ENCODE results near the gene DCBLD1.
"Not testable (repeated sequence)": the region's sequence is repeated elsewhere in the genome, so short reads cannot be mapped to it uniquely, and the experiment has no call there.

Gene DCBLD1

DNA sequence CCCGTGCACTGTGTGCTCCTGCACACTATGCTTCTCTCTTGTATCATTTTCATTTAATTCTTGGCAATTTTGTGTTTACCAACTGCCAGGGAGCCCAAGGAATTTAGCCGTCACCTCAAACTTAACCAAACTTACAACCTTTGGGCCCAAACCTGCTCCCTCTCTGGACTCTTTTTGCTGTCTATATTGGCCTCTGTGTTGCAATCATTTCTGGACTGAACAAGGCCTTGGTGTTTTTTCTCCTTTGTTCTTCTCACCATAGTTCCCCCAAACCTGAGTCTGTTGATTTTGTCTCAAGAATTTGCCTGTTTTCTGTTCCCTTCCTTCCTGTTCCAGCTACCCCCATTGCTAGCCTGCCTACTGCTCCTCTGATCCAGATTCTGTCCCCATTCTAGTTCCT is 19.2 kb downstream of the DCBLD1 start:
- no peak for DNase-seq (ENCODE audit: low read depth)

DNA sequence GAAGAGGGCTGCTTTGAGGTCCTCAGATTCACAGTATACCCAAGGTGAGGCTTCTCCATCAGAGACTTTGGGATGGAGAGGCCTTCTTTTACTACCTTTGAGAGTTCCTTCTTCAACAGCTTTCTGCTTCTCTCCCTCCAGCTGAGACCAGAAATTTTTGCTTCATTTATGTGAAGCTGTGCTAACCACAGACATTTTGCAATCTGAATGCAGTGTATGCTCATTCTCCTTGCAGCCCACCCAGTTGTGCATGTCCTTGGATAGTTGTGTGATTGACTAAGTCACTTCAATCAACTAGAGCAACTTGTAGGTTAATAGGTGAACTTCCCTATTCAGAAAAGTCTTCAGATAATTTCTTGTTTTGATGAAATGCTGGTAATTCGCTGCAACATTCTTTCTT is 20.1 kb downstream of the DCBLD1 start:
- DNase-seq (ENCODE audit: low read depth) = no peak

DNA sequence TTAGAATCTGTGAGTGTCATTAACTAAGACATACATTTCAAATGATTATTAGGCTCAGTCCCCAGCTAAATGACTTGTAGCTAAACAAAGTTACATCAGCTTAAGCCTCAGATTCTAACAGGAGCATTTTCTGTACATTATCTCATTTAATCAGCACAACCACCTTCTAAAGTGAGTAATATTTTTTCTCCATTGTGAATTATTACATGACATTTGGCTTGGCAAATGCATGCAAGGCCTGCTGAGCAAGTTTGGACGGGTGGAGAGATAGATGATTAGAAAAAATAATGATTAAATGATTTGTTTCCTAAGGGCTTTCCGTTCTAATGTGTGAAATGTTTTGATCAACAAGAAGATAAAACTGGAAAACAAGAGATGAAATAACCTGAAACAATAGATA is 20.7 kb downstream of the DCBLD1 start:
- no peak for DNase-seq (ENCODE audit: low read depth)

DNA sequence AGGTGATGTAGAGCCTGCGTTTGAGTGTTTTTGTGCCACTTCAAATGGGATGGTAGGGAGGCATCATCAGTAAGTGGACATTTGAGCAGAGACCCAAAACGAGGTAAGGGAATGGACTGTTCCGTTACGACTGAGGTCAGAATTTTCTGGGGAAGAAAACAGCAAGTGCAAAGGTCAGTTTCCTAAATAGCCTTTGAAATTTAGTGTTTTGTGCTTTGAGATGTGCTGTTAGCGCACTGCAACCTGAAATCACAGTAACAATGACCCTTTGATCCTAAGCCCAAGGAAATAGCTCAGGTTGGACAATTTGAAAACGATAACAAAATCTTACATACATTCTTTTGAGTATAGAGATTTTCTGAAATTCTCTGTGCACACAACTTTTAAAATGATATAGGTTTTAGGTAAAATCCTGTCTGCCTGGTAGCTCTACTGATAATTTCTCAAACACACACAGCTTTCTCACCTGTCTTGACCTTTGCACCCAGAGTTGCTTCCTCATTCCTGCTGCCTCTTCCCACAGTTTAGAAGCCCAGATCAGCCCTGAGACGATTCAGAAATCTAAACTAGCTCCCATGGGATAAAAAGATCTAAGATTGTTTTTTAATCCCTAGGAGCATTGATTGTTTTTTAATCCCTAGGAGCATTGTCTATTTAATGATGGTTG is 22.1 kb downstream of the DCBLD1 start:
- no peak for DNase-seq (ENCODE audit: low read depth)

DNA sequence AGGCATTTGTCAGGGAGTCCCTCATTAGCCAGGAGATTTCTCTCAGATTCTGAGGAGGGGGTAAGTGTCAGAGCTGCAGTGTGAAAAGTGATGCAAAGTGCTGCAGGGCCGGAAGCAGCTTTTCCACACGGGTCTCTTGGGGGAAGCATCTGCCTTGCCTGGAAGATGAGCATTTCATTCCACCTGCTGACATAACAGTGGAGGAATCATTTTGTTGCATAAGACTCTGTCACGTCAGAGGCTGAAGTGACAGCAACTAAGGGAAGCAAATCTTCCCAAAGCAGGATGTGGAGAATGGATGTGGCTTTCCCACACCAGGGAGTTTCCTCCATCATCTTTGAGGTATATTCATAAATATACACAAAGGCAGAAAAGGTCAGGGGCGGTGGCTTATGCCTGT is 22.8 kb downstream of the DCBLD1 start:
- no peak for DNase-seq (ENCODE audit: low read depth)

DNA sequence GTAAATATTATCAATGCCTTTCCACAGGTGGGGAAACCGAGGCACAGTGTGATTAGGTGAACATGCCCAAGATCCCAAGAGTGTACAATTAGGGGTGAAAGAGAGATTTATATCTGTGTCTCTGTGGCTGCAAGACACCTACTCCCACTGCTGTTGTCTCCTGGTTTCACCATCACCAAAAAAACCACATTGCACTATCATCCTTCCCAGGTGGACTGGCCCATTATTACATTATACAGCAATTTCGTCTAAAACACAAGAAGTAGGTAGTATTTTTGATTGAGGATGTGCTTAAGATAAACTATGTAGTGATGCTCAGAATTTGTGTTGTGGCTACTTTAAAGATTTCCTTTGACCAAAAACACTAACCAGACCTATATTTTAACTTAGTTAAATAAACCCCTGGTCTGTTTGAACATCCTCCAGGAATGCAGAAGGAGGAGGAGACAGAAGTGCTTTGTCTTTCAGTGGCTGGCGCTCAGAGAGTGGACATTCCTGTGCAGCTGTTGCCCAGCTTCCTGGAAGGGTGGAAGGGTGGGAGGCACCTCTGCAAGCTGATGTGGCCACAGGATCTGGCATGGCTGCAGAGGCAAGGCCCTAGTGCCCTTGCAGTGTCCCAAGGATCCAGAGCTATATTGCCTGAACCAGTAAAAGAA is 23.8 kb downstream of the DCBLD1 start:
- no peak for DNase-seq (ENCODE audit: low read depth)

DNA sequence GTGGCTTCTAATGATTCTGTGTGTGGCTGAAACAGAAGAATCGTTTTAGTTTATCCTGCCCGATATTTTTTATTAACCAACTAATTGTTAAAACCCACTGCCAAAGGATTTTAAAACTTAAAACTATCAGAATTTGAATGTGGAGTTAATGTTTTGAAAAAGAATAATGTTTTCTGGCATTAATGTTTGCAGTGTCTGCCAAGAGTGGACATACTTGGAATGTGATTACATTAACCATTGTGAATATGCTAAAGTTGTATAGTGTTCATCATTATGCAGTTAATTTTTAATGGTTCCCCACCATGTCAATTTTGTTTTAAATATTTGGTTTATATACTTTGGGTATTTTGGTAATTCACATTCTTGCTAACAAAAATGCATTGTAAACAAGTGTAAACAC is 24.4 kb downstream of the DCBLD1 start:
- DNase-seq (ENCODE audit: low read depth) = no peak

DNA sequence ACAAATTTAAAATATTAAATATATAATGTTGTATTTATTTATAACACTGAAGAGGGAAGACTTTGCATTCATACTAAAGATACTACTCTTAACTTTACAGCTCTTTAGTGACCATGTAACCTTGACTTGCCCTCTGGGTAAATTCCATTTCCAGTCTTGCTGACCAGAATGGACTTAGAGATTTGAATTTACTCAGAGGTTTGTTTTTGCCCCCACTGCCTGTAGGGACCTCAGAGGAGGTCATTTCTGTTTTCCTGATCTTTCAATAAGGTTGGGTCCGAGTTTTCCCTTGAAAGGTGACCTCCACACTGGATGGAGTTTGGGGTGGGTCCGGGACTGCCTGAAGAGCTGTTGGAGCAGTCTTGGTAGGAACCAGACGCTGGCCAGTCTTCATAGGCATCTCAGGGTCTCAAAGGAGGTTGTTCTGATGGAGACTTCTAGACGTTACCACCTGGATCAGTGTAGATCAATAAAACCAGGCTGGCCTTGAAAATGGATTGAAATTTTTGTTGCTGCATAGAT is 26.0 kb downstream of the DCBLD1 start:
- no peak for DNase-seq (ENCODE audit: low read depth)

DNA sequence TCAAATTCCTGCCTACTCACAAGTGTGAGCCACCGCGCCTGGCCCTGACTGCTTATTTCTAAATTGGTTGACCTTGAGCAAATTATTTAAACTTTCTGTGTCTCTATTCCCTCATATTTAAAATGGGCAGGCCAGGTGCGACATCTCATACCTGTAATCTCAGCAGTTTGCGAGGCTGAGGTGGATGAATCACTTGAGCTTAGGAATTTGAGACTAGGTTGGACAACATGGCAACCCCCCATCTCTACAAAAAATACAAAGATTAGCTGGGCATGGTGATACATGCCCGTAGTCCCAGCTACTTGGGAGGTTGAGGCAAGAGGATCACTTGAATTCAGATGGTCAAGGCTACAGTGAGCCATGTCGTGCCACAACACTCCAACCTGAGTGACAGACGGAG is 26.5 kb downstream of the DCBLD1 start:
- no peak for DNase-seq (ENCODE audit: low read depth)

DNA sequence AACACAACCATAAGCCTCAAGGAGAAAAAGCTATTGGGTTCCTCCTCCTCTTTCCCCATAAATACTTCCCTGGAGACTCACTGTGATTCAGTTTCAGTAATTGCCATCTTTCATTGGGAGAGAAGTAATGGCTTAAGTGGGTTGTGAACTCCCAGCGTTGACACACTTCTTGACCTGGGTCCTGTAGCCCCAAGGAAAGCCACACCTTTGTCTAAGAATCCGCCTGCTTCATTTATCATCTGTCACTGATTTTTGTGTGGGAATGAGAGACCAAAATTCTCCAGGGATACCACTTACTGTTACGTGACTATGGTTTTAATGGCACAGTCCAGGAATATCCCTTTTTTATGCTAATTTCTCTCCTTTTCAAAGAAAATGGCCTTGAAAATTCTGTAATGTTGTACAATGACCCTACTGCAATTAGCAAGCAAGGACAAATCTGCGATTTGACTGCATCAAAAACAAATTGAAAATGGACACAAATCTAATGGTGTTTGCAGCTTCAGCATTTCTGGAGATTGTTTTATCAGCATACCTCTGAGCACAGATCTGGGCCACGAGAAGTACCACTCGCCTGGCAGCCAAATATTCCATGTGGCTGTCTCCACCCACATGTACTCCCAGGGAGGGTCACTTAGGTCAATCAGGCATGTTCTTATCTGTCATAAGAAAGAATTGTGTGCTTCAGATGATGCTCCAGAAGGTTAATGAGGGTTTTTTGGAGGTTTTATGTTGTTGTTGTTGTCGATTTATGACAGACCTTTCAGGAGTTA is 29.8 kb downstream of the DCBLD1 start:
- no peak for DNase-seq (ENCODE audit: low read depth)

DNA sequence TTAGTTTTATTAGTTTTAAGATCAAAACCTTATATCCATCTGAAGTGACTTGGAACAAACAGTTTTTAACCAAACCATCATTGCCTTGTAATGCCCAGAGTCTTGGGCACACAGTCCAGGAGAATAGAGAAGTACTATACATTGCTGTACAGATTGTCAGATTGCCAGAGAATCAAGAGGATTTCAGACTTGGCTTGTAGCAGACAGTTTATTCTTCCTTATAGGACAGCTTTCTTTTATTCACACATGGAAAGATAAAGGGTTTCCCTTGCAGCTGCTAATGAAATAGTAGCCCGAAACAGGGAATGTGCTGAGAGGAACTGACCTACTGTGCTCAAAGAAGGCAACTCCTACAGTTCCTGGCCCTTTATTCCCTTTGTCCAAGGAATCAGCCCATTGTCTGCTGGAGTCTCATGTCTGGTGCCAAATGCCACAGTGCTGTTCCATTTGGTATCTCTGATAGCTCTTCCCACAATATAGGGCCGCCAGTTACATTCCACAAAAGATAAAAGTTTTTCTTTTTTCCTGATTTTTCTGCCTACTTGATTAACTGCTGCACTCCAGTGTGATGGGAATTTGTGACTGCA is 30.6 kb downstream of the DCBLD1 start:
- DNase-seq (ENCODE audit: low read depth) = no peak

DNA sequence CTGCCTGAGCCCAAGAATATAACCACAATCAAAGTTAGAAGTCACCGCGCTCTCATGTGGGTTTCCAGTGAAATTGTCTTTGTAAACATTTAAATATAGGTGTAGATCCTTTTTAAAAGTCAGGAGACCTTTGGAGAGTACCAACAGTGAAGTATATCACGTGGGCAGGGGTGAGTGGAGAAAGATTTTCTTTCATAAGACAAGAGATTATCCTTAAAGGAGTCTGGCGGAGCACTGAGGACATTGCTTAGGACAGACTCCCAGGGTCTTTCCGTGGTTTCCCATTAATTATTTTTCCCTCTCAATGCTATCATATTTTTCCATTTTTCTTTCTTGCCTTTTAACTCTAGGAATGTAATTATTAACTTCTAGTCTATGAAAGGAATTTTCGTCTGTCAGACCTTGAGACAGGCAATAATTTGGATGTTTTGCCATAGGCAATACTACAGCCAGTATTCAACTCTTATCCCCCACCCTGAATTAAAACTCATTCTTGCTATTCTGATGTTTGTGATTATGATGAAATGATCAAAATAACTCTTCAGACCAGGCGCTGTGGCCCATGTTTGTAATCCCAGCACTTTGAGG is 31.4 kb downstream of the DCBLD1 start:
- DNase-seq (ENCODE audit: low read depth) = no peak

DNA sequence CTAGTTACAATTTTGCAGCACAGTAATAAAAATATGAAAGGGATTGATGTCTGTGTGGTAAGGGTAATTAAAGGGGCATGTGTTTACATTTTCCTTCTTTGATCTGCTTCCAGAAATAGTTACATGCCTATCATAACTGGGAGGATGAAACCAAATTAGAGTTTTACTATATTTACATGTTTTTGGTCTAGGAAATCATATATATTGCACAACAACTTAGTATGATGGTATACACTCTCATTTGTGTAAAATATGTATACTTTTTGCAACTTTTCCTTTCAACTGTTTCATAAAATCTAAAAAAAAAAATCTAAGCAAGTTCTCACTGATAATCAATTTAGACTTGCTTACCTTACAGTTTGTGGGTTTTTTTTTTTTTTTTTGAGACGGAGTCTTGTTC is 32.2 kb downstream of the DCBLD1 start:
- no peak for DNase-seq (ENCODE audit: low read depth)

DNA sequence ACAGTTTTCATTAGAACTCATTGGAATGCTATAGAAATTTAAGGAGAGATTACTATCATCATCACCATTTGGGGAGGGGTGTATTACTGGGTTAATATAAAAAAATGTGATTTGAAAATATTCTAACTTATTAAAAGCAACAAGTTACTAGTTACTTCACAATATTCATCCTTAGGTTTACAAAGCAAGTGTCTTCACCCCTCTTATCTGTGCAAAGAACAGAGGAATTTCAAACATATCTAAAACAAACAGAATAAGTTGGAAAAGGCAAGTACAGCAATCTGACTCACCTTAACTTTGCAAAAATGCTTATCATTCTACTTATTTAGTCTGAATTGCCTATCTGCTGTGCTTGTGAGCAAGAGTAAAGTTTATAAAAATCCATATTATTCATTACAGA is 32.9 kb downstream of the DCBLD1 start:
- no peak for DNase-seq (ENCODE audit: low read depth)

DNA sequence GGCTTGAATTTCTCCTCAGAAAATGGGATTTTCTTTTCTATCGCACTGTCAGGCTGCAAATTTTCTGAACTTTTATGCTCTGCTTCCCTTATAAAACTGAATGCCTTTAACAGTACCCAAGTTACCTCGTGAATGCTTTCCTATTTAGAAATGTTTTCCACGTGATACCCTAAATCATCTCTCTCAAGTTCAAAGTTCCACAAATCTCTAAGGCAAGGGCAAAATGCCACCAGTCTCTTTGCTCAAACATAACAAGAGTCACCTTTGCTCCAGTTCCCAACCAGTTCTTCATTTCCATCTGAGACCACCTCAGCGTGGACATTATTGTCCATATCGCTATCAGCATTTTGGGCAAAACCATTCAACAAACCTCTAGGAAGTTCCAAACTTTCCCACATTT is 35.5 kb downstream of the DCBLD1 start:
- not testable (repeated sequence) for DNase-seq (ENCODE audit: low read depth)

DNA sequence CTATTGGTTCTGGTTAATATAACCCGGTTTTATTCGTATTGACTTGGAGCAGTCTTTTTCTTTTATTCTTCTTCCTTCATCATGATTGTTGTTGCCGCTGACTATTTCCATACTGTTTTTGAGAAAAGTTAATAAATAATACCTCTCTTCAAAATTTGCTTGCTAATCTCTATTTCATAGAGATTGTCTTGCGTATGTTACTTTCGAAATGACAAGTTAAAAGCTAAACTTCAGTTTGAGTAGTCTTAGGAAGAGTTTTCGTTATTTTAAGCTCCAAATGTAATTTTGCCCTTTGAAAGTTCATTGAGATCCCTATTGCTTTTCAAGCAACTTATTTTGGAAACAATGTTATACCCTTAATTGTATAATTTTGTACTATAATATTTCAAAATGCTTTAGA is 36.4 kb downstream of the DCBLD1 start:
- DNase-seq (ENCODE audit: low read depth) = no peak

DNA sequence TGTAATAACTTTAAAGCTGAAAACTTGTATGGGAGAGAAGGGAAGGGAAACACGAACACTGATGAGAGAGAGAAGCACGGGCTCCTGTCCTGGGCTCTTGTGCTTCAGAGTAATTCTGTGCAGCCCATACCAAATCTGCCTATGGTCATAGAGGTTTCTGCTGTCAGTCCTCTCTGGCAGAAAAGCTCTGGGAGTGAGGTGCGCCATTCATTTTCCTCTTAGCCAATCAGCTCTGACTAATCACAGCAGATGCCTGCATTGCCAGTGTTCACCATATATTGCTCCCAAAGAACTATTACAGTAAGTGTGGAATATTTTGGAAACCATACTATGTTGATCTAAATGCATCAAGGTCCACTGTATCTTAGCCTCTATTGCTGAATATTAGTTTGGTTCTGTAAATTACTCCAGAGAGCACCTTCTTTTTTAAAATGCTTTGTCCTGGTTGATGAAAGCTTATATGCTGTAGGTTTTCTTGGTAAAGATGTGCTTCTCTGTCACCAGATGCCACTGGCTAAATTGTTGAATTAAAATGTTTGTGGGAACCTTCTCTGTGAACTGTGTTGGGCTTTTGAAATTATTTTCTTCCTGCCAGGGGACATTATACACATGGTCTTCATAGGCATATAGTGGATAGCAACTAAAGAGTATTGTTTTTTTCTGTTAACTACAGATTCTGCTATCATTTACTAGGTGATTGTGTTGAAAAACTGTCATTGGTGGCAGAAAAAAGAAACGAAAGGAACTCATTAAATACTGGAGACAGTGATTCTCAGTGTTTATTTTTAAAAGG is 38.3 kb downstream of the DCBLD1 start:
- DNase-seq (ENCODE audit: low read depth) = no peak

DNA sequence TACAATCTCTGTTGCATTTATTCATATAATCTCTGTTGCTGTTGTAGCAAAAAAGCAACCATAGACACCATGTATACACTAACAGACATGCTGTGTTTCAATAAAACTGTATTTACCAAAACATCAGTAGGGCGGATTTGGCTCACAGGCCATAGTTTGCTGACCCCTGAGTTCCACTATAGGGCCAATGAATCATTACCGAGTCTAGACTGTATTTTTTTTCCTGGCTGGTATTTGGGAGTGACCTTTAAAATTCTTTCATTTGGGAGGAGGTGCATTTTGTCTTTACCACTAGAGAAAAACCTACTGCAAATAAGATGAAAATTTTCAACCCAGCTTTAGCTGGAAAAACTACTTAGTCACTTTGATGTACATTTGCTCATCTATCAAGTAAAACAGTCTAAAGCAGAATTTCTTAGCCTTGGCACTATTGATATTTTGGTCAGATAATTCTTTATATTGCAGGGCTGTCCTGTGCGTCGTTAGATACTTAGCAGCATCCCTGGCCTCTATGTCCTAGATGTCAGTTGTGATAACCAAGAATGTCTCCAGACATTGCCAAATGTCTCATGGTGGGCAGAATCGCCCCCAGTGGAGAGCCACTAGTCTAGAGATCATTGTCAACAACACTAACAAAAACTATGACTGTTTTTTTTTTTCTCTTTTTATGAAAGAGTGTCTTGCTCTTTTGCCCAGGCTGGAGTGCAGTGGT is 39.5 kb downstream of the DCBLD1 start:
- DNase-seq (ENCODE audit: low read depth) = no peak

DNA sequence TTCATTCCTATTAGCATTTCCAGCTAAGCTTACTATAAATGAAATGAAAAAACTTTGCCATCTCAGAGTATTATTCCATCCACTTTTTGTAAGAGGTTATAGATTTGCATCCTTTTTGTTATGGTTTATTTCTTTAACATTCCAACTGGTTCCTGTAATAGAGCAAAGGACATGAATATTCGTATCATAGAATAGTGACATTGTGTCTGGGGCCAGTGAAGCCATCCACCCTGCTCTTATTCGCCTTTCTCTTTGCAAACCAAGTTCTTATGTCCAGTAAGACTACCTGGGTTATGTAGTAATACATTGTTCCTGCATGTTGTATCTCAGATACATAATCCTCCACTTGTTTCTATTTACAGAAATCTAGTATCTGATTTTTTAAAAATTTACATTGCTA is 43.1 kb downstream of the DCBLD1 start:
- DNase-seq (ENCODE audit: low read depth) = no peak

DNA sequence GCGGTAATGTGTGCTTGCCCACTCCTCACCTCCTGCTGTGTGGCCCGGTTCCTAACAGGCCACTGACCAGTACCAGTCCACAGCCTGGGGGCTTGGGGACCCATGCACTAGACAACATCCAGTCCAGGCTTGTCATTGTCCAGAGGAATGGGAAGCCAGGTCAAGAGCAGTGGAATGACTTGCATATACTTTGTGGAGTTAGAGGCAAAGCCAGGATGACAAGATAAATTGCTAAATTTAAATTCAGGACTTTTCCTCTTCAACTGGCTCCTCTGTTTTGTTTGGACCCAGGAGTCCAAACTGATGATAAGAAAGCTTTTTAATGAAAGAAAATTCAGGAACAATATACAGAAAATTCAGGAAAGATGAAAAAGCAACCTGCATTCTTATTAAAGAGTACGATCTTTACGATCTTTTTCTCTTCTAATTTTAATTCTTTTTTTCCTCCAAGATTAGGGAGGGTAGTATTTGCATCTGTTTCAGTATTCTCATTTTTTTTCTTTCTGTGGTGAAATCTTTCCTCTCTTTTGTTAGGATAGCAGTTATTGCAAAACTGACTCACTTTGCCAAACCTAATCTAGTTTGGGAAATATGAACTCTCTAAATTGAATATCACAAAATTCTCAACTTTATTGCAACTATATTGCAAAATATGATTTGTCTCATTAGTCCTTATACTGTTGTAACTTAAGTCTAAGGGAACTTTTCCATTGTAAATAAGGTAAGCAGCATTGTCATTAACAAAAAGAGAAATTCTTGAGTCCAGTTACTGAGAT is 48.2 kb downstream of the DCBLD1 start:
- DNase-seq (ENCODE audit: low read depth) = no peak

All from stimulated activated CD4-positive, alpha-beta T cell treated with anti-CD3 and anti-CD28 coated beads, Interleukin-2, amount 100 ng/mL, for 4 hours (primary cell).